Neuronal stem cell (in vitro differentiated cells): ENCODE data around the gene ADGRA3.

Source experiments
- DNase-seq: peaks from one replicate; pipeline ENCODE4 v3.0.0-alpha.2; 2013; ENCODE audit warnings: low spot score
- H2AFZ ChIP-seq: one replicate; pipeline ENCODE4 v1.6.1; 2013; ENCODE audit warnings: mild to moderate bottlenecking, low read length, inconsistent platforms
- H2AK5ac ChIP-seq: 2 replicates; pipeline ENCODE4 v1.6.1; 2013; ENCODE audit warnings: low read depth, mild to moderate bottlenecking, inconsistent platforms, low read length, moderate library complexity, mixed read lengths
- H2BK120ac ChIP-seq: 2 replicates; pipeline ENCODE4 v1.6.1; 2013; ENCODE audit warnings: low read depth, mild to moderate bottlenecking, inconsistent platforms, low read length, moderate library complexity, mixed read lengths
- H2BK12ac ChIP-seq: one replicate; pipeline ENCODE4 v1.6.1; 2013; ENCODE audit warnings: low read length, inconsistent platforms
- H2BK15ac ChIP-seq: 2 replicates; pipeline ENCODE4 v1.6.1; 2013; ENCODE audit warnings: mild to moderate bottlenecking, low read length, inconsistent platforms, mixed read lengths
- H2BK5ac ChIP-seq: one replicate; pipeline ENCODE4 v1.6.1; 2013; ENCODE audit warnings: inconsistent platforms, mild to moderate bottlenecking, low read length, moderate library complexity
- H3K14ac ChIP-seq: one replicate; pipeline ENCODE4 v1.6.1; 2013; ENCODE audit warnings: low read length, inconsistent platforms
- H3K18ac ChIP-seq: 2 replicates; pipeline ENCODE4 v1.6.1; 2013; ENCODE audit warnings: low read length, inconsistent platforms
- H3K23ac ChIP-seq: 2 replicates; pipeline ENCODE4 v1.6.1; 2013; ENCODE audit warnings: low read depth, mild to moderate bottlenecking, mixed read lengths, low read length, inconsistent platforms; ENCODE audit not compliant: poor library complexity
- H3K27ac ChIP-seq: replicated peaks from 3 replicates; pipeline ENCODE4 v1.5.1; 2013; ENCODE audit warnings: low read length, inconsistent platforms
- H3K27me3 ChIP-seq, 3 experiments: 2 replicates each; pipeline ENCODE4 v1.6.1; 2013; ENCODE audit warnings: low read length in 3 of 3, mild to moderate bottlenecking in 2 of 3, inconsistent platforms in 1 of 3, low read depth in 1 of 3, mixed read lengths in 1 of 3, moderate library complexity in 1 of 3; ENCODE audit not compliant: control insufficient read depth in 3 of 3, insufficient read depth in 3 of 3
- H3K36me3 ChIP-seq, 2 donors: replicated peaks in 1 of 2; 2 replicates each; pipeline ENCODE4 v1.6.1; 2013; ENCODE audit warnings: low read length in 2 of 2; ENCODE audit not compliant: control insufficient read depth in 2 of 2, insufficient read depth in 2 of 2
- H3K4ac ChIP-seq: 2 replicates; pipeline ENCODE4 v1.6.1; 2013; ENCODE audit warnings: inconsistent platforms, mild to moderate bottlenecking, low read length, moderate library complexity
- H3K4me1 ChIP-seq, 2 donors: 1 replicate in 1 of 2; 2 replicates in 1 of 2; pipeline ENCODE4 v1.6.1; 2013; ENCODE audit warnings: low read length in 2 of 2, low read depth in 1 of 2; ENCODE audit not compliant: control insufficient read depth in 2 of 2, insufficient read depth in 1 of 2
- H3K4me2 ChIP-seq: one replicate; pipeline ENCODE4 v1.6.1; 2013; ENCODE audit warnings: mild to moderate bottlenecking, low read length, inconsistent platforms; ENCODE audit not compliant: insufficient read depth, poor library complexity, severe bottlenecking
- H3K4me3 ChIP-seq, 2 donors: 2 replicates each; pipeline ENCODE4 v1.5.1; 2013; ENCODE audit warnings: low read length in 2 of 2, mild to moderate bottlenecking in 2 of 2, inconsistent platforms in 1 of 2, moderate library complexity in 1 of 2
- H3K79me1 ChIP-seq: one replicate; pipeline ENCODE4 v1.6.1; 2013; ENCODE audit warnings: low read depth, mild to moderate bottlenecking, inconsistent platforms, low read length, moderate library complexity
- H3K9ac ChIP-seq: one replicate; pipeline ENCODE4 v1.6.1; 2013; ENCODE audit warnings: mild to moderate bottlenecking, low read depth, low read length, inconsistent platforms; ENCODE audit not compliant: poor library complexity
- H3K9me3 ChIP-seq, 2 donors: replicated peaks in 1 of 2; 2 replicates each; pipeline versions ENCODE3 to v1.6.1; 2013; ENCODE audit warnings: low read length in 2 of 2, mild to moderate bottlenecking in 2 of 2, inconsistent platforms in 1 of 2, low read depth in 1 of 2, mixed read lengths in 1 of 2, moderate library complexity in 1 of 2; ENCODE audit not compliant: control insufficient read depth in 2 of 2, insufficient read depth in 1 of 2
- H4K8ac ChIP-seq: one replicate; pipeline ENCODE4 v1.6.1; 2013; ENCODE audit warnings: low read depth, mild to moderate bottlenecking, inconsistent platforms, low read length, moderate library complexity
- H4K91ac ChIP-seq: one replicate; pipeline ENCODE4 v1.6.1; 2013; ENCODE audit warnings: low read length, low read depth, mild to moderate bottlenecking, inconsistent platforms; ENCODE audit not compliant: poor library complexity
- WGBS, 2 donors: extraction: QIAGEN DNeasy Blood & Tissue Kit; methylation state at CpG; one replicate each; pipeline ENCODE4 v1.1.7; 2013; ENCODE audit warnings: missing lambda C conversion rate in 2 of 2, mixed read lengths in 1 of 2; ENCODE audit not compliant: insufficient read length in 2 of 2, insufficient replicate concordance in 1 of 2; ENCODE audit errors: extremely low coverage in 2 of 2; 5-methylcytosine and 5-hydroxymethylcytosine counted together

The ADGRA3 gene

DNA sequence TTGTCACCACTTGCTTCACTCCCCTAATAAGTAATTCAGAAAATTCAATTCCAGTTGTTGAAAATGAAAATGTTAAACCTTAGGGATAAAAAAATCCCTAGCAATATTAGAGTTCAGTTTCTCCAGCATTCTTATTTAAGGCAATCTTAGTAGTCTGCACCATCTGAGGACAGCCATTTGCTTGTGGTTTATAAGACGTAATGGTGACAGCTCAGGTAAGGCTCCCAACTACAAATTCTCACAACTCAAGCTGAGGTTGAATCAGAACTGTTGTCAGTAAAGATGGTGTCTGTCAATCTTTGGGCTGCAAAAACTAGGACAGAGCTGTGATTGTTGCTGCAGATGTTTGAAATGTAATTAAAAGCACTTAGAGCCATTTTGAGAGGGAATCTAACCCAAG, 16.3 kb upstream of the ADGRA3 start:
- Histone ChIP-seq H2BK5ac (no peak overlapping the region), H3K27me3 (no peaks in the 10 kb centered on the region), H3K9me3 (peaks cover 0 to 21% of the 10 kb centered on the region in 2 donors), H3K14ac (no peak overlapping the region), H3K79me1 (no peaks in the 10 kb centered on the region), H3K23ac (no peak overlapping the region), H3K36me3 (no peaks in the 10 kb centered on the region), H2AK5ac (no peak overlapping the region), H3K4me2 (no peak overlapping the region), H2BK12ac (no peak overlapping the region), H3K9ac (no peak overlapping the region), H3K4ac (no peak overlapping the region), H4K91ac (no peak overlapping the region), H3K27ac (no peak overlapping the region), H3K18ac (no peak overlapping the region), H3K4me1 (no peaks in the 10 kb centered on the region), H2AFZ (no peak overlapping the region), H3K4me3 (no peak overlapping the region), H2BK120ac (no peak overlapping the region), H4K8ac (no peak overlapping the region), H2BK15ac (no peak overlapping the region)
- no CpG with 5 or more reads among the region's 1 CpG for WGBS, 2 donors
- DNase-seq = no peak

DNA sequence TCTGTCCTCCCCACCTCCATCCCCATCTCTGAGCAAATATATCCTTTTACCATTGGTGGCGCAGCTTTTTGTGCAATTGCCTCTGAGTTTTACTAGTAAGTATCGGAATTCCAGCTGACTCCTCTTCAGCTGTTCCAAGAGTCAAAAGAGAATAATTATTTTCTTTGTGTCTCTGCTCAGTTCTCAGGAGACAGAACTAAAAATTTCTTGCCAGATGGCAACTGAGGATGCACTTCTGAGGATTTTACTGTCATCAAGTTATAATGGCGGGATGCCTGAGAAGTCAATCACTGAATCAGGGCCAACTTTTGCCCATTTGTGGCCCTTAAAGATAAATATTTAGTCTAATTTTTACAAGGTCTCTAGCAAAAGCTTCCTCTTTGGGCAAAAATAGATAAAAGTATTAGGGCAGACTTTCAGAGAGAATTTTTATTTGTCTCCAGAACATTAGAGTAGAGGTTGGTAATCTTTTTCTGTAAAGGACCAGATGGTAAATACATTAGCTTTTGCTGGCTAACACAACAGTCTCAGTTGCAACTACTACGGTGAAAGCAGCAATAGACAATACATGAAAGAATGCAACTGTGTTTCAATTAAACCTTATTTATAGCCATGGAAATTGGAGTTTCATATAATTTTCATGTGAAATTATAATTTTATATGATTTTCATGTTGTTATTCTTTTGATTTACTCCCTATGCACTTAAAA, 15.6 kb upstream of the ADGRA3 start:
- no peak for DNase-seq
- WGBS, 2 donors = no CpG with 5 or more reads among the region's 4 CpGs

GRCh38 chr4:22524895-22525294, 9.0 kb upstream of the ADGRA3 start:
- no peak overlapping the region for H3K4me3 ChIP-seq
- H4K91ac ChIP-seq = no peak overlapping the region
- no peak overlapping the region for H2AK5ac ChIP-seq
- no peak overlapping the region for H2AFZ ChIP-seq
- WGBS, 2 donors = no CpG with 5 or more reads among the region's 3 CpGs
- no peak overlapping the region for H2BK15ac ChIP-seq
- H3K9me3 ChIP-seq = no peaks in the 10 kb centered on the region
- no peak overlapping the region for H3K9ac ChIP-seq
- H2BK5ac ChIP-seq = no peak overlapping the region
- H3K27me3 ChIP-seq = no peaks in the 10 kb centered on the region
- H3K18ac ChIP-seq = no peak overlapping the region
- no peaks in the 10 kb centered on the region for H3K4me1 ChIP-seq
- H2BK12ac ChIP-seq = no peak overlapping the region
- no peak overlapping the region for H3K4me2 ChIP-seq
- H2BK120ac ChIP-seq = no peak overlapping the region
- H3K4ac ChIP-seq = no peak overlapping the region
- no peak for DNase-seq
- H3K14ac ChIP-seq = no peak overlapping the region
- no peaks in the 10 kb centered on the region for H3K79me1 ChIP-seq
- H4K8ac ChIP-seq = no peak overlapping the region
- no peaks in the 10 kb centered on the region for H3K36me3 ChIP-seq
- no peak overlapping the region for H3K27ac ChIP-seq
- H3K23ac ChIP-seq = no peak overlapping the region

More for the DNA sequence above, 15.6 kb upstream of the ADGRA3 start:
- Histone ChIP-seq H3K27ac (no peak overlapping the region), H3K4me2 (no peak overlapping the region), H4K91ac (no peak overlapping the region), H2BK15ac (no peak overlapping the region), H2BK12ac (no peak overlapping the region), H2BK120ac (no peak overlapping the region), H2BK5ac (no peak overlapping the region), H3K9ac (no peak overlapping the region), H3K4me1 (no peaks in the 10 kb centered on the region), H3K4ac (no peak overlapping the region), H2AFZ (no peak overlapping the region), H3K36me3 (no peaks in the 10 kb centered on the region), H4K8ac (no peak overlapping the region), H3K23ac (no peak overlapping the region), H2AK5ac (no peak overlapping the region), H3K79me1 (no peaks in the 10 kb centered on the region), H3K4me3 (no peak overlapping the region), H3K27me3 (no peaks in the 10 kb centered on the region), H3K9me3 (peaks cover 0 to 21% of the 10 kb centered on the region in 2 donors), H3K18ac (no peak overlapping the region), H3K14ac (no peak overlapping the region)

- no peaks in the 10 kb centered on the region for H3K79me1 ChIP-seq
- H4K91ac ChIP-seq = no peak overlapping the region
- no peak overlapping the region for H3K4ac ChIP-seq
- WGBS, 2 donors = no CpG with 5 or more reads among the region's 9 CpGs
- no peak overlapping the region for H3K23ac ChIP-seq
- H2AFZ ChIP-seq = no peak overlapping the region
- no peak overlapping the region for H2BK15ac ChIP-seq
- no peak overlapping the region for H2AK5ac ChIP-seq
- H3K4me1 ChIP-seq = no peaks in the 10 kb centered on the region
- no peak overlapping the region for H2BK120ac ChIP-seq
- no peak overlapping the region for H3K4me2 ChIP-seq
- H3K36me3 ChIP-seq = no peaks in the 10 kb centered on the region
- no peak overlapping the region for H3K14ac ChIP-seq
- no peaks in the 10 kb centered on the region for H3K27me3 ChIP-seq
- H2BK5ac ChIP-seq = no peak overlapping the region
- no peaks in the 10 kb centered on the region for H3K9me3 ChIP-seq
- no peak for DNase-seq
- no peak overlapping the region for H3K18ac ChIP-seq
- no peak overlapping the region for H4K8ac ChIP-seq
- no peak overlapping the region for H3K9ac ChIP-seq
- H3K27ac ChIP-seq = no peak overlapping the region
- no peak overlapping the region for H3K4me3 ChIP-seq
- H2BK12ac ChIP-seq = no peak overlapping the region
These were observed 7.0 kb upstream of the ADGRA3 start for GRCh38 chr4:22522706-22523501.
